Measurements from ENCODE around the gene BAIAP2. TPM values are rescaled to one million over a fixed set of nuclear protein-coding genes. Genes with fewer than 3 reads are reported as not detected.

Gene BAIAP2
- total RNA-seq, 1 donor: 27.5 TPM

- TF ChIP-seq, protein P1, sequence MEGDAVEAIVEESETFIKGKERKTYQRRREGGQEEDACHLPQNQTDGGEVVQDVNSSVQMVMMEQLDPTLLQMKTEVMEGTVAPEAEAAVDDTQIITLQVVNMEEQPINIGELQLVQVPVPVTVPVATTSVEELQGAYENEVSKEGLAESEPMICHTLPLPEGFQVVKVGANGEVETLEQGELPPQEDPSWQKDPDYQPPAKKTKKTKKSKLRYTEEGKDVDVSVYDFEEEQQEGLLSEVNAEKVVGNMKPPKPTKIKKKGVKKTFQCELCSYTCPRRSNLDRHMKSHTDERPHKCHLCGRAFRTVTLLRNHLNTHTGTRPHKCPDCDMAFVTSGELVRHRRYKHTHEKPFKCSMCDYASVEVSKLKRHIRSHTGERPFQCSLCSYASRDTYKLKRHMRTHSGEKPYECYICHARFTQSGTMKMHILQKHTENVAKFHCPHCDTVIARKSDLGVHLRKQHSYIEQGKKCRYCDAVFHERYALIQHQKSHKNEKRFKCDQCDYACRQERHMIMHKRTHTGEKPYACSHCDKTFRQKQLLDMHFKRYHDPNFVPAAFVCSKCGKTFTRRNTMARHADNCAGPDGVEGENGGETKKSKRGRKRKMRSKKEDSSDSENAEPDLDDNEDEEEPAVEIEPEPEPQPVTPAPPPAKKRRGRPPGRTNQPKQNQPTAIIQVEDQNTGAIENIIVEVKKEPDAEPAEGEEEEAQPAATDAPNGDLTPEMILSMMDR (IDR thresholded peaks at IDR 0.05; ENCODE audit: insufficient read depth, low read length): no peak
- DNase-seq (ENCODE audit: low read depth): no peak
Measured at GRCh38 chr17:81093619-81094508, 58.9 kb downstream of the BAIAP2 start.

GRCh38 chr17:81094509-81095382 is 59.8 kb downstream of the BAIAP2 start:
- TF ChIP-seq, protein P1 (IDR thresholded peaks at IDR 0.05; ENCODE audit: insufficient read depth, low read length): peak; percentile 14
- no peak overlapping the region for H3K4me3 ChIP-seq (ENCODE audit: low read depth, low read length)
- DNase-seq (ENCODE audit: low read depth): peak; percentile 98

More at GRCh38 chr17:81093619-81094508, 58.9 kb downstream of the BAIAP2 start:
- no peak overlapping the region for H3K4me3 ChIP-seq (ENCODE audit: low read depth, low read length)

DNA sequence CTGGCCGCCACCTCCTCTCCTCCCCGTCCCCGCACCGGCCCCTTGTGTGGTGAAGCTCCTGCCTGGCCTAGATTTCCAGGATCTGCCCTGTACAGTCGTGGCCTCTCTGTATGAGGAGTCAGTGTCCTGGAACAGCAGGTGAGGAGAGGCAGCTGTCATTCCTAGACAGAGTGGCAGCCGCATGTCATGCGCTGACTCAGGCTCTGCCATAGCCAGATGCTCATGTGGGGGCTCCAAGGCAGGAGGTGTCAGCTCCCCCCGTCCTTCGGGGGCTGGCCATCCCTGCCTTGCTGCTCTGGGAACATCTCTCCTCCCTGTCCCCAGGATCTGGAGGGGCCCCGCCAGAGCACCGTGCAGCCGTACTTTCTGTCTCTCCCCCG is 60.4 kb downstream of the BAIAP2 start:
- TF ChIP-seq, protein P1 (IDR thresholded peaks at IDR 0.05; ENCODE audit: insufficient read depth, low read length): no peak
- no peak overlapping the region for H3K4me3 ChIP-seq (ENCODE audit: low read depth, low read length)
- no peak for DNase-seq (ENCODE audit: low read depth)

DNA sequence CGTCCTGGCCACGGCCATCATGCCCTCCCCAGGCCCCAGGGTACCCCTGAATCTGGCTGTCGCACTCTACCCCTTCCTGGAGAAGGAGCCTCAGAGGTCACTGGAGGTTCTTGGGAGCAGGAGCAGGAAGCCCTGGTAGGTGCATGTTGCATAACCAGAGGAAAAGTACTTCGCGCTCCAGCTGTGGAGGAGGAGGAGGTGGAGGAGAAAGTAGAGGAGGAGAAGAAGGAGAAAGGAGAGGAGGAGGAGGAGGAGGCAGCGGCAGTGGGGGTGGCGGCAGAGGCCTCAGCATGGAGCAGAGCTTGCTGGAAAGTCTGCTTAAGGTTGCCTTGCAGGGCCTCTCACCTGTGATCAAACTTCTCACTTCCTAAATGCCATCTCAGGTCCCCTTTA is 61.8 kb downstream of the BAIAP2 start:
- TF ChIP-seq, protein P1 (IDR thresholded peaks at IDR 0.05; ENCODE audit: insufficient read depth, low read length): no peak
- H3K4me3 ChIP-seq (ENCODE audit: low read depth, low read length): no peak overlapping the region
- no peak for DNase-seq (ENCODE audit: low read depth)

- TF ChIP-seq, protein P1 (IDR thresholded peaks at IDR 0.05; ENCODE audit: insufficient read depth, low read length): peak; percentile 64
- peak; percentile 78 for DNase-seq (ENCODE audit: low read depth)
Measured at GRCh38 chr17:81097134-81097942, 62.4 kb downstream of the BAIAP2 start.

GRCh38 chr17:81097943-81098308 is 63.0 kb downstream of the BAIAP2 start:
- peak; percentile 5 for DNase-seq (ENCODE audit: low read depth)
- TF ChIP-seq, protein P1 (IDR thresholded peaks at IDR 0.05; ENCODE audit: insufficient read depth, low read length): no peak
- H3K4me3 ChIP-seq (ENCODE audit: low read depth, low read length): peak overlapping the region; percentile 62

More at GRCh38 chr17:81097134-81097942, 62.4 kb downstream of the BAIAP2 start:
- H3K4me3 ChIP-seq (ENCODE audit: low read depth, low read length): peak overlapping the region; percentile 62

Measured in fibroblast of the aortic adventitia (primary cell).